CD4-positive, alpha-beta T cell (primary cell): ENCODE measurements around the gene CLSTN2. TPM values are rescaled to one million over a fixed set of nuclear protein-coding genes. Genes with fewer than 3 reads are reported as not detected.

Source experiments
- ATAC-seq: fragments of 200-7000 bp; cut with Tn5 transposase; one replicate; pipeline ENCODE4 v1.10.0; 2022; ENCODE audit warnings: mild to moderate bottlenecking; ENCODE audit not compliant: poor library complexity
- CTCF ChIA-PET: fragments of 350-600 bp; sonication (Branson Sonifier 250); formaldehyde crosslinking; loops from one replicate; lab custom pipeline; 2021; ENCODE audit warnings: antibody characterized with exemption, inconsistent platforms; lab: Charles Lee
- POLR2A ChIA-PET: fragments of 350-600 bp; sonication (Branson Sonifier 250); formaldehyde crosslinking; loops from one replicate; lab custom pipeline; 2021; ENCODE audit warnings: antibody characterized with exemption, inconsistent platforms; lab: Charles Lee
- DNase-seq, 14 experiments: peaks; one replicate each; pipeline ENCODE4 v3.0.0-alpha.2; 2013 to 2020; ENCODE audit warnings: mixed read lengths in 2 of 14
- H3K27ac ChIP-seq, 2 donors: one replicate each; pipeline versions ENCODE4 v1.5.1 to v1.7.0; 2013; ENCODE audit warnings: low read length in 2 of 2, low read depth in 1 of 2, mild to moderate bottlenecking in 1 of 2
- H3K27me3 ChIP-seq, 2 experiments: 1 replicate in 1 of 2; 2 replicates in 1 of 2; pipeline versions ENCODE4 v1.6.1 to v1.7.0; 2013; ENCODE audit warnings: low read length in 2 of 2, control low read depth in 1 of 2, mild to moderate bottlenecking in 1 of 2, moderate library complexity in 1 of 2; ENCODE audit not compliant: insufficient read depth in 2 of 2, control insufficient read depth in 1 of 2
- H3K36me3 ChIP-seq: one replicate; pipeline ENCODE4 v1.6.1; 2013; ENCODE audit warnings: low read length, control low read depth; ENCODE audit not compliant: insufficient read depth
- H3K4me1 ChIP-seq: one replicate; pipeline ENCODE4 v1.6.1; 2013; ENCODE audit warnings: low read length, control low read depth; ENCODE audit not compliant: insufficient read depth
- H3K4me3 ChIP-seq: one replicate; pipeline ENCODE4 v1.5.1; 2013; ENCODE audit warnings: mild to moderate bottlenecking, low read length, moderate library complexity
- H3K9me3 ChIP-seq, 2 experiments: 1 replicate in 1 of 2; 2 replicates in 1 of 2; pipeline versions ENCODE4 v1.6.1 to v1.7.0; 2013; ENCODE audit warnings: low read length in 2 of 2, mild to moderate bottlenecking in 2 of 2, control low read depth in 1 of 2, moderate library complexity in 1 of 2; ENCODE audit not compliant: control insufficient read depth in 1 of 2, insufficient read depth in 1 of 2
- H3K27ac Mint-ChIP-seq: one replicate; pipeline ENCODE4 v1.8.0; 2020; ENCODE audit warnings: mixed read lengths
- H3K27me3 Mint-ChIP-seq: one replicate; pipeline ENCODE4 v1.8.0; 2021; ENCODE audit warnings: mixed read lengths
- H3K36me3 Mint-ChIP-seq: one replicate; pipeline ENCODE4 v1.8.0; 2021; ENCODE audit warnings: low read depth, mixed read lengths
- H3K4me1 Mint-ChIP-seq: one replicate; pipeline ENCODE4 v1.8.0; 2021; ENCODE audit warnings: low read depth, mixed read lengths
- H3K4me3 Mint-ChIP-seq: one replicate; pipeline ENCODE4 v1.8.0; 2020; ENCODE audit warnings: mild to moderate bottlenecking, mixed read lengths
- H3K9me3 Mint-ChIP-seq: one replicate; pipeline ENCODE4 v1.8.0; 2020; ENCODE audit warnings: mixed read lengths
- CTCF ChIP-seq: fragments of 200-600 bp; IDR thresholded peaks from one replicate; pipeline ENCODE4 v1.8.0; 2022; ENCODE audit warnings: antibody characterized with exemption, mild to moderate bottlenecking
- intact Hi-C, 2 experiments: fragments of 100-400 bp; cut with DNase I in 1 of 2; cut with micrococcal nuclease in 1 of 2; formaldehyde crosslinking; loops; one replicate each; pipeline versions ENCODE4 v1.15.1 to v1.9.0; 2023 to 2025; cut with DNase I, micrococcal nuclease
- total RNA-seq, 174 experiments: library from RNA in 2 of 174; stranded (reverse) in 2 of 174; gene quantifications; one replicate each; pipeline ENCODE4 v1.2.3 and lab custom pipeline; 2021 to 2026

Gene CLSTN2
- total RNA-seq, 2 experiments from 2014 or later: not detected

- H3K4me1 ChIP-seq: no peaks in the 10 kb centered on the region
- H3K36me3 ChIP-seq: no peaks in the 10 kb centered on the region
- no peak for DNase-seq
- intact Hi-C loops: no loop called here
- ChIA-PET CTCF (no interaction called here), POLR2A (no interaction called here)
- ATAC-seq: no peak
- H3K9me3 ChIP-seq: peaks cover 0 to 5% of the 10 kb centered on the region in 2 experiments
- Mint-ChIP-seq H3K4me3 (no peak overlapping the region), H3K9me3 (no peaks in the 10 kb centered on the region), H3K36me3 (no peaks in the 10 kb centered on the region), H3K4me1 (no peaks in the 10 kb centered on the region), H3K27ac (no peak overlapping the region), H3K27me3 (peaks cover 19% of the 10 kb centered on the region)
- TF ChIP-seq CTCF: no peak
- no peak overlapping the region for H3K27ac ChIP-seq
- no peaks in the 10 kb centered on the region for H3K27me3 ChIP-seq
- H3K4me3 ChIP-seq: no peak overlapping the region
These were observed 644.3 kb downstream of the CLSTN2 start for GRCh38 chr3:140579260-140579659.

GRCh38 chr3:140580746-140581145, 645.8 kb downstream of the CLSTN2 start:
- ChIA-PET CTCF (no interaction called here), POLR2A (no interaction called here)
- intact Hi-C loops: no loop called here
- no peaks in the 10 kb centered on the region for H3K9me3 Mint-ChIP-seq
- no peaks in the 10 kb centered on the region for H3K4me1 Mint-ChIP-seq
- peaks cover 29% of the 10 kb centered on the region for H3K27me3 Mint-ChIP-seq
- Histone ChIP-seq H3K4me3 (no peak overlapping the region), H3K36me3 (no peaks in the 10 kb centered on the region), H3K9me3 (peaks cover 0 to 5% of the 10 kb centered on the region in 2 experiments), H3K27ac (no peak overlapping the region), H3K27me3 (no peaks in the 10 kb centered on the region), H3K4me1 (no peaks in the 10 kb centered on the region)
- H3K27ac Mint-ChIP-seq: no peak overlapping the region
- TF ChIP-seq CTCF: no peak
- ATAC-seq (no peak), DNase-seq (no peak)
- H3K4me3 Mint-ChIP-seq: no peak overlapping the region
- H3K36me3 Mint-ChIP-seq: no peaks in the 10 kb centered on the region

- Mint-ChIP-seq H3K4me3 (no peak overlapping the region), H3K36me3 (no peaks in the 10 kb centered on the region), H3K9me3 (no peaks in the 10 kb centered on the region), H3K4me1 (no peaks in the 10 kb centered on the region), H3K27ac (no peak overlapping the region), H3K27me3 (peaks cover 36% of the 10 kb centered on the region)
- no peaks in the 10 kb centered on the region for H3K27me3 ChIP-seq
- H3K27ac ChIP-seq: no peak overlapping the region
- ATAC-seq (no peak), DNase-seq (no peak)
- ChIA-PET CTCF (no interaction called here), POLR2A (no interaction called here)
- TF ChIP-seq CTCF: no peak
- H3K4me1 ChIP-seq: no peaks in the 10 kb centered on the region
- H3K4me3 ChIP-seq: no peak overlapping the region
- intact Hi-C loops: no loop called here
- H3K9me3 ChIP-seq: no peaks in the 10 kb centered on the region
- H3K36me3 ChIP-seq: no peaks in the 10 kb centered on the region
These were observed 649.6 kb downstream of the CLSTN2 start for GRCh38 chr3:140584549-140584948.
